CD8-positive, alpha-beta memory T cell (primary cell): Measurements from ENCODE around the gene PRKG1. TPM values are rescaled to one million over a fixed set of nuclear protein-coding genes. Genes with fewer than 3 reads are reported as not detected.
"Not testable (repeated sequence)": the region's sequence is repeated elsewhere in the genome, so short reads cannot be mapped to it uniquely, and the experiment has no call there.

Source experiments
- CTCF ChIA-PET: fragments of 350-600 bp; sonication (Branson Sonifier 250); formaldehyde crosslinking; loops from one replicate; lab custom pipeline; 2021; ENCODE audit warnings: antibody characterized with exemption; lab: Charles Lee
- POLR2A ChIA-PET: fragments of 350-600 bp; sonication (Branson Sonifier 250); formaldehyde crosslinking; loops from one replicate; lab custom pipeline; 2021; ENCODE audit warnings: antibody characterized with exemption; lab: Charles Lee
- DNase-seq, 5 donors: peaks; one replicate each; pipeline versions ENCODE4 v3.0.0 to v3.0.0-alpha.2; 2020 to 2022; ENCODE audit warnings: mixed read lengths in 1 of 5
- H3K27ac ChIP-seq: one replicate; pipeline ENCODE4 v1.7.0; 2013; ENCODE audit warnings: low read depth, mild to moderate bottlenecking, low read length, moderate library complexity
- H3K27me3 ChIP-seq: 2 replicates; pipeline ENCODE4 v1.7.0; 2013; ENCODE audit warnings: low read length, mild to moderate bottlenecking; ENCODE audit not compliant: insufficient read depth, poor library complexity, severe bottlenecking
- H3K36me3 ChIP-seq: 2 replicates; pipeline ENCODE4 v1.7.0; 2013; ENCODE audit warnings: mild to moderate bottlenecking, low read length, moderate library complexity; ENCODE audit not compliant: insufficient read depth
- H3K4me1 ChIP-seq: 2 replicates; pipeline ENCODE4 v1.7.0; 2013; ENCODE audit warnings: mild to moderate bottlenecking, low read length, moderate library complexity; ENCODE audit not compliant: insufficient read depth
- H3K4me3 ChIP-seq: 2 replicates; pipeline ENCODE4 v1.7.0; 2013; ENCODE audit warnings: mild to moderate bottlenecking, low read length
- H3K9me3 ChIP-seq: 2 replicates; pipeline ENCODE4 v1.7.0; 2013; ENCODE audit warnings: mild to moderate bottlenecking, low read length
- H3K27ac Mint-ChIP-seq, 8 donors: one replicate each; pipeline ENCODE4 v1.8.0; 2020 to 2021; ENCODE audit warnings: mixed read lengths in 8 of 8, mild to moderate bottlenecking in 6 of 8, inconsistent platforms in 3 of 8, moderate library complexity in 3 of 8
- H3K27me3 Mint-ChIP-seq, 2 donors: one replicate each; pipeline ENCODE4 v1.8.0; 2020 to 2021; ENCODE audit warnings: mixed read lengths in 2 of 2, mild to moderate bottlenecking in 1 of 2, moderate library complexity in 1 of 2
- H3K36me3 Mint-ChIP-seq, 3 donors: one replicate each; pipeline ENCODE4 v1.8.0; 2020 to 2021; ENCODE audit warnings: mixed read lengths in 3 of 3, inconsistent platforms in 1 of 3, mild to moderate bottlenecking in 1 of 3
- H3K4me1 Mint-ChIP-seq, 3 donors: one replicate each; pipeline ENCODE4 v1.8.0; 2020 to 2021; ENCODE audit warnings: mixed read lengths in 3 of 3, inconsistent platforms in 1 of 3, mild to moderate bottlenecking in 1 of 3
- H3K4me3 Mint-ChIP-seq, 7 donors: one replicate each; pipeline ENCODE4 v1.8.0; 2020 to 2021; ENCODE audit warnings: mixed read lengths in 7 of 7, mild to moderate bottlenecking in 6 of 7, moderate library complexity in 4 of 7, inconsistent platforms in 2 of 7
- H3K9me3 Mint-ChIP-seq, 5 donors: one replicate each; pipeline ENCODE4 v1.8.0; 2020 to 2022; ENCODE audit warnings: mixed read lengths in 5 of 5, mild to moderate bottlenecking in 3 of 5, moderate library complexity in 2 of 5, inconsistent platforms in 1 of 5
- polyA plus RNA-seq: library from polyadenylated mRNA; unstranded; fragments of 300-500 nt; fragmentation: Illumina TruSeq; gene quantifications from one replicate; pipeline ENCODE4 v1.2.3, GENCODE V29; 2021
- total RNA-seq, 2 experiments: library from RNA; stranded (reverse); gene quantifications; one replicate each; pipeline ENCODE4 v1.2.3, GENCODE V29; 2021

PRKG1 gene
- total and polyA plus RNA-seq, 3 experiments from 2014 or later, result not detected

DNA sequence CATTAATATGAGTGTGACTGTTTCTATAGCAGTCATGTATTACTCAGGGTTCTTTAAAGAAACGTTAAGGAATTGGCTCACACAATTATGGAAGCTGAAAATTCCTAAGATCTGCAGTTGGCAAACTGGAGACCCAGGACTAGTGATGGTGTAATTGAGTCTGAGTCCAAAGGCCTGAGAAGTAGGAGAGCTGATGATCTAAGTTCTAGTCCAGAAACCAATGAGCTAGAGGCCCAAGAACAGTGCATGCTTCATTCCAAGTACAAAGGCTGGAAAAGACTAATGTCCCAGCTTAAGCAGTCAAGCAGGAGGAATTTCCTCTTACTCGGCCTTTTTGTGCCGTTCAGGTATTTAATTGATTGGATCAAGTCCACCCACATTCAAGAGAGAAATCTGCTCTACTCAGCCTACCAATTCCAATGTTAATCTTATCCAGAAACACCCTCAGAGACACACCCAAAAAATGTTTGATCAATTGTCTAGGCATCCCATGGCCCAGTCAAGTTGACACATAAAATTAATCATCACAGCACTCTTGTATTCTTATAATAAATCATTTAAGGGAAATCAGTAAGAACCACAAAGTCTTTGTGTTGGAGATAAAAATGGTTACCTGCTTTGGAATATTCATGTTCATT lies 312.1 kb downstream of the PRKG1 start:
- ChIA-PET POLR2A (no interaction called here), CTCF (no interaction called here)
- Histone ChIP-seq H3K27ac (no peak overlapping the region), H3K4me3 (no peak overlapping the region), H3K9me3 (no peaks in the 10 kb centered on the region), H3K4me1 (no peaks in the 10 kb centered on the region), H3K27me3 (no peaks in the 10 kb centered on the region), H3K36me3 (no peaks in the 10 kb centered on the region)
- H3K4me3 Mint-ChIP-seq, result no peak overlapping the region
- H3K4me1 Mint-ChIP-seq, result no peaks in the 10 kb centered on the region
- H3K36me3 Mint-ChIP-seq, result no peaks in the 10 kb centered on the region
- no peaks in the 10 kb centered on the region for H3K9me3 Mint-ChIP-seq
- H3K27ac Mint-ChIP-seq, result no peak overlapping the region
- no peaks in the 10 kb centered on the region for H3K27me3 Mint-ChIP-seq
- no peak for DNase-seq

DNA sequence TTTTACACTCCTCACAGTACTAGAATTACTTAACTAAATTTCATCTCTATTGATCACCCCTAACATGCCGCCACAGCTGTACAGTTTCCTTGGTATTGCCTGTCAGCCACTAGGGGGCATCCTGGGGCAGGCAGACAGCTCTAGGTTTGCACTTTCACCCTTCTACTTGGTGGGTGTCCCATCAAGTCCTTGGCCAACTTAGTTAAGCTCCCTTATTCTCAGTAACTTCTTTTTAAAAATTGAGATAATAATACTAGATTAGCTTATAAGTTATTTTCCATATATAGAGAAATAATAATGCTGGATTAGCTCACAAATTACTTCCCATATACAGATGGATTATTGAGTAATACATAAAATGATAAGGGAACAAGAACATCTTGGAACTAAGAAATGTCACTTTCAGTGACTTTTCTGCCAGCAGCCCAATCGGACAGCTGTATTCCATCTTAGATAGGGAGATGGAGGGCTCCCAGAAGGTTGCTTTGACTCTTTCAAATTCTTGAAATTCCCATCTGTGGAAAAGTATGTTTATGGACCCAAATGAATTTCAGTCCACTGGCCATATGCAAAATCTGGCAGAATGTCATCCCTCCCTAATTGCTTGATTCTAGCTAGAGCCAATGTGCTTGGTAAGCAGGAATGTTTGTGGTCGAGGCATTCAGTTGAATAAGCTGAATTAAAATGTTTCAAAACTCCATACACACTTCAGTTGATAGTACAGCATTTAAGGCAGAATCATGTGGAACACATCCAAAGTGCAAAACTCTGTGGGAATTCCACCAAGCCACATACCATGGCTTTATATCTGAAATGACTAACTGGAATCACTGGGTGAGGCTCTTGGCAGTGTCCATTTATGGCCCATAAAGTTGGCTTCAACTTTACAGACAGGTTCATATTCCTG lies 315.4 kb downstream of the PRKG1 start:
- POLR2A ChIA-PET, result no interaction called here
- no peaks in the 10 kb centered on the region for H3K9me3 ChIP-seq
- Mint-ChIP-seq H3K4me3 (no peak overlapping the region), H3K9me3 (no peaks in the 10 kb centered on the region), H3K36me3 (no peaks in the 10 kb centered on the region), H3K4me1 (no peaks in the 10 kb centered on the region), H3K27ac (no peak overlapping the region), H3K27me3 (no peaks in the 10 kb centered on the region)
- peak; percentile 2 to 48 (median 4) for DNase-seq
- H3K27ac ChIP-seq, result no peak overlapping the region
- no peaks in the 10 kb centered on the region for H3K36me3 ChIP-seq
- H3K27me3 ChIP-seq, result no peaks in the 10 kb centered on the region
- no peaks in the 10 kb centered on the region for H3K4me1 ChIP-seq
- H3K4me3 ChIP-seq, result no peak overlapping the region
- CTCF ChIA-PET, result interaction anchor here (0.7 to 1.3 kb wide), 6 partner anchors 11 to 573 kb away, joined by 3 to 4 read pairs (median 3); no protein-coding TSS in a partner anchor

DNA sequence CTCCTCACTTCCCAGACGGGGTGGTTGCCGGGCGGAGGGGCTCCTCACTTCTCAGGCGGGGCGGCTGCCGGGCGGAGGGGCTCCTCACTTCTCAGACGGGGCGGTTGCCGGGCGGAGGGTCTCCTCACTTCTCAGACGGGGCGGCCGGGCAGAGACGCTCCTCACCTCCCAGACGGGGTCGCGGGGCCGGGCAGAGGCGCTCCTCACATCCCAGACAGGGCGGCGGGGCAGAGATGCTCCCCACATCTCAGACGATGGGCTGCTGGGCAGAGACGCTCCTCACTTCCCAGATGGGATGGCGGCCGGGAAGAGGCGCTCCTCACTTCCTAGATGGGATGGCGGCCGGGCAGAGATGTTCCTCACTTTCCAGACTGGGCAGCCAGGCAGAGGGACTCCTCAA lies 318.7 kb downstream of the PRKG1 start:
- H3K9me3 Mint-ChIP-seq, H3K9me3 ChIP-seq, H3K36me3 Mint-ChIP-seq, POLR2A ChIA-PET, H3K4me1 Mint-ChIP-seq, H3K27me3 ChIP-seq, DNase-seq, H3K4me1 ChIP-seq, H3K36me3 ChIP-seq, H3K27ac Mint-ChIP-seq, H3K27me3 Mint-ChIP-seq, H3K27ac ChIP-seq, H3K4me3 Mint-ChIP-seq, H3K4me3 ChIP-seq, CTCF ChIA-PET: not testable (repeated sequence)

DNA sequence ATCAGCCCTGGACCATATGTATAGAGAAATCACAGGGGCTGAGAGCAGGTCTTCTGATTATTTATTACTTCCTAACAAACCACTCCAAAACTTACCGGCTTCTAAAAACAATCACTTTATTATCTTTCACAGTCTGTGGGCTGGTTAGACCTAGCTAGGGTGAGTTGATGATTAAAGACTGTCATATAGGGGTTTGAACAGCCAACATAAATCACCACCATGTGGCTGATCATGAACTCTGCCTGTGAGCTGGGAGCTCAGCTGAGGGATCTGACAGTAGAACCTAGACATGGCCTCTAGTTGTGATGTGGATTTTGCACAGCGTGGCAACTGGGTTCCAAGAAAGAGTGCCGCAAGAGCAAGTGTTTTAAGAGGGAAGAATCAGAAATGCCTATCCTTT lies 319.8 kb downstream of the PRKG1 start:
- Histone ChIP-seq H3K4me1 (no peaks in the 10 kb centered on the region), H3K27me3 (no peaks in the 10 kb centered on the region), H3K9me3 (no peaks in the 10 kb centered on the region), H3K4me3 (no peak overlapping the region), H3K27ac (no peak overlapping the region), H3K36me3 (no peaks in the 10 kb centered on the region)
- H3K4me3 Mint-ChIP-seq, result no peak overlapping the region
- H3K27me3 Mint-ChIP-seq, result no peaks in the 10 kb centered on the region
- ChIA-PET POLR2A (no interaction called here), CTCF (no interaction called here)
- no peaks in the 10 kb centered on the region for H3K9me3 Mint-ChIP-seq
- no peak for DNase-seq
- no peaks in the 10 kb centered on the region for H3K4me1 Mint-ChIP-seq
- H3K27ac Mint-ChIP-seq, result peak overlapping the region in 2 of 8 donors; percentile 1 to 30
- no peaks in the 10 kb centered on the region for H3K36me3 Mint-ChIP-seq

DNA sequence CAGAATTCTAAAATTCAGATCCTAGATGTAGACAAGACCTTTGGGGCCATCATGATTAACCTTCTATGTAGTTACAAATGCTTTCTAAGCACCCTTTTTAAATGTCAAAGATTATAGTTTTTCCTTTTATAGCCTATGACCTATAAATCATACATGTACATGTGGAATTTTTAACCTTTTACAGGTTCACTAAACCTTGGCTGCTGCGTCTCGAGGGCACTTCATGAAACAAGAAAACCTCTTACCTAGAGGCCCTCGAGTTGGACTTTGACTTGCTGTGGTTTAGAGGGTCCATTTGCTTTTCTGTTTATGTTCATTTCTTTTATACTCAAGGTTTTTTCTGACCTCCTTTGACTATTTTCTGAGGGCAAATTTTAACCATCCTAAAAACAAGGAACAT lies 323.0 kb downstream of the PRKG1 start:
- CTCF ChIA-PET, result no interaction called here

DNA sequence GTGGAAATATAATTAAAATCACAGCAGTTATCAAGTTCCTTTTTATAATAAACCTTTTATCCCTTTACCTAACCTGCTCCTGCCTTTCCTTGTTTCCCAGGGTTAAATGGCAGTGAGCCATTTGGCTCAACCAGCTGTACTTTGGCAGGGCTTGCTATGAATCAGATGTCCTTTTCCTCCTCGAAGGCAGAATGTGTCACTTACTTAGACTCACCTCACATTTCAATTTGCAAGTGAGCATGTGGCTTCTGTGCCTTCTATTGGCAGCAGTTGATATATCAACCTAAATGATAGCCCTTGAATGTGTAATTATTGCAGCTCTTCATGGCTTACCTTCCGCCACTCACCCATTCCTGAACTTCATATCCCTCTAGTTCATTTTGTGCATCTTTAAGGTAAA lies 323.4 kb downstream of the PRKG1 start:
- no peaks in the 10 kb centered on the region for H3K27me3 Mint-ChIP-seq
- ChIA-PET POLR2A (no interaction called here), CTCF (no interaction called here)
- no peaks in the 10 kb centered on the region for H3K27me3 ChIP-seq
- DNase-seq, result no peak
- no peak overlapping the region for H3K4me3 ChIP-seq
- H3K4me1 Mint-ChIP-seq, result no peaks in the 10 kb centered on the region
- H3K36me3 ChIP-seq, result no peaks in the 10 kb centered on the region
- no peaks in the 10 kb centered on the region for H3K4me1 ChIP-seq
- peaks cover 0 to 2% (median 0%) of the 10 kb centered on the region in 5 donors for H3K9me3 Mint-ChIP-seq
- no peak overlapping the region for H3K4me3 Mint-ChIP-seq
- H3K27ac ChIP-seq, result no peak overlapping the region
- no peak overlapping the region for H3K27ac Mint-ChIP-seq
- no peaks in the 10 kb centered on the region for H3K36me3 Mint-ChIP-seq
- no peaks in the 10 kb centered on the region for H3K9me3 ChIP-seq

More for the DNA sequence above, 323.0 kb downstream of the PRKG1 start:
- Mint-ChIP-seq H3K27me3 (no peaks in the 10 kb centered on the region), H3K27ac (no peak overlapping the region), H3K9me3 (peaks cover 0 to 2% (median 0%) of the 10 kb centered on the region in 5 donors), H3K36me3 (no peaks in the 10 kb centered on the region), H3K4me1 (no peaks in the 10 kb centered on the region), H3K4me3 (no peak overlapping the region)
- no peaks in the 10 kb centered on the region for H3K4me1 ChIP-seq
- no peaks in the 10 kb centered on the region for H3K27me3 ChIP-seq
- no peak for DNase-seq
- no peaks in the 10 kb centered on the region for H3K9me3 ChIP-seq
- no peak overlapping the region for H3K27ac ChIP-seq
- POLR2A ChIA-PET, result no interaction called here
- no peaks in the 10 kb centered on the region for H3K36me3 ChIP-seq
- H3K4me3 ChIP-seq, result no peak overlapping the region

DNA sequence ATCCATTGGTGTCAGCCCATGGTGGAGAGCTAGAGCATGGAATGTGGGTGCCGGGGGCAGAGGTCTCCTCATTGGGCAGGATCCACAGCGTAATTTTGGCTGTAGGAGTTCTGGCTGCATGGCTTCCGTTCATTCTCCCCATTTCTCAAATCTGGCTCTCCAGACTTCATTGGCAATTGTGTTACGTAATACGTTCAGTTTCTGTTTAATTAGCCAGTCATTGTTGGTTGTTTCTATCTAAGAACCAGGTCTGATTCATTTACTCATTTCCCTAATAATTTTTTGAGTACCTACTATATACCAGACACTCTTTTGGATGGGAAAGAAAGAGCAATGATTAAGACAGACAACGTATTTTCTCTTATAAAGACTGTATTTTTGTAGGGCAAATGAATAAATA lies 325.6 kb downstream of the PRKG1 start:
- H3K36me3 Mint-ChIP-seq, result no peaks in the 10 kb centered on the region
- no peaks in the 10 kb centered on the region for H3K4me1 ChIP-seq
- CTCF ChIA-PET, result no interaction called here
- DNase-seq, result no peak
- no peaks in the 10 kb centered on the region for H3K27me3 ChIP-seq
- peaks cover 0 to 2% (median 0%) of the 10 kb centered on the region in 5 donors for H3K9me3 Mint-ChIP-seq
- POLR2A ChIA-PET, result no interaction called here
- H3K9me3 ChIP-seq, result no peaks in the 10 kb centered on the region
- no peaks in the 10 kb centered on the region for H3K36me3 ChIP-seq
- no peak overlapping the region for H3K27ac ChIP-seq
- H3K4me1 Mint-ChIP-seq, result no peaks in the 10 kb centered on the region
- no peak overlapping the region for H3K27ac Mint-ChIP-seq
- H3K4me3 ChIP-seq, result no peak overlapping the region
- H3K4me3 Mint-ChIP-seq, result no peak overlapping the region
- H3K27me3 Mint-ChIP-seq, result no peaks in the 10 kb centered on the region

DNA sequence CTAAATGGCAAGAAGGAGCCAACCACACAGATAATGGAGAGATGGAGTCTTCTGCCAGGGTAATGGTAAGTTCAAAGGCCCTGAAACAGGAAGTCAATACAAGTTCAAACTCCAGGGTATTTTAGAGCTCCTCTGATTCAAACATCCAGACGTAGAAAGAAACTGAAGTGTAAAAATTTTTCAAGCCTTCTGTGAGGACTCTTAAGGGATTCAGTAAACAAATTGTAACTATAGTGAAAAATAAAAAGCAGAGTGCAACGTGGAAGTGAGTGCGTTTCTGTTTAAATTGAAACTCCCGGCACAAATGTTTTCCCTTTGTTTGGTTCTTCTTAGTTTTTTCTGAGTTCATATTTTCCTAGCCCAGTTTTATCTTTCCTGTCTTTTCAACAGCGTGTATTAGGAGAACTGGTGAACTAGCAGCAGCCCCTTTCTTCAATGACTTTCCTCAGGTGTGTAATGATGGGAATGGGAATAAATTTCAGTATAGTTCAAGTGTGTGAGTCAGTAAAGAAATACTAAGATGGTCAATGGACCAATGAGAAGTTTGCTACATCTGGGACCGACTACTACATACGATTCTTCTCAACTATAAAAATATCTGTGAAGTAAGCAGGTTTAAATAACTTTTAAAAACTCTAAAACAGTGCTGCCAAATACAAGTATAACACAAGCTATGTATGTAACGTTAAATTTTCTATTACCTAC lies 326.3 kb downstream of the PRKG1 start:
- CTCF ChIA-PET, result no interaction called here
- Histone ChIP-seq H3K36me3 (no peaks in the 10 kb centered on the region), H3K4me1 (no peaks in the 10 kb centered on the region), H3K4me3 (no peak overlapping the region), H3K27ac (no peak overlapping the region), H3K27me3 (no peaks in the 10 kb centered on the region), H3K9me3 (no peaks in the 10 kb centered on the region)
- no peak for DNase-seq
- no peak overlapping the region for H3K27ac Mint-ChIP-seq
- H3K4me1 Mint-ChIP-seq, result no peaks in the 10 kb centered on the region
- no peaks in the 10 kb centered on the region for H3K36me3 Mint-ChIP-seq
- peaks cover 0 to 2% (median 0%) of the 10 kb centered on the region in 5 donors for H3K9me3 Mint-ChIP-seq
- POLR2A ChIA-PET, result no interaction called here
- H3K27me3 Mint-ChIP-seq, result no peaks in the 10 kb centered on the region
- no peak overlapping the region for H3K4me3 Mint-ChIP-seq
